Measurements from ENCODE around the gene ADCY6.
"Not testable (repeated sequence)": the region's sequence is repeated elsewhere in the genome, so short reads cannot be mapped to it uniquely, and the experiment has no call there.

Gene ADCY6

DNA sequence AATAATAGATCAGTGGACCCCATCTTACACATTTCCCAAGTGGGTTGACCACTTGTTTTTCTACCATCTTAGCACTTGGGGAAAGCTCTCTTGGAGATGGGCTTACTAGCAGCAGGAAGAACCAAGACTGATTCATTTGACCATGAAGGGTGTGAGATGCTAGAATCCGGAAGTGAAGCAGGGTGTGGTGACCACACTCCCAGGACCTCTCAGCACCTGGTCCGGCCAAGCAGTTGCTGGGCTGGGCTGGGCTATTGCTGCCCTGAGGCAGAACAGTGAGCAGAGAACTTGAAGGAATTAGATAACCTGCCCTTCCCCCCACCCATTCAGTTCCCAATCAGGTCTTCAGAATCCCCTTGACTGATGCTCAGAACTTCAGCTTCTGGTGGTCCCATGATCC, 24.4 kb downstream of the ADCY6 start:
- DNase-seq (ENCODE audit: extremely low read depth in 1 of 2, low read depth in 1 of 2): no peak

DNA sequence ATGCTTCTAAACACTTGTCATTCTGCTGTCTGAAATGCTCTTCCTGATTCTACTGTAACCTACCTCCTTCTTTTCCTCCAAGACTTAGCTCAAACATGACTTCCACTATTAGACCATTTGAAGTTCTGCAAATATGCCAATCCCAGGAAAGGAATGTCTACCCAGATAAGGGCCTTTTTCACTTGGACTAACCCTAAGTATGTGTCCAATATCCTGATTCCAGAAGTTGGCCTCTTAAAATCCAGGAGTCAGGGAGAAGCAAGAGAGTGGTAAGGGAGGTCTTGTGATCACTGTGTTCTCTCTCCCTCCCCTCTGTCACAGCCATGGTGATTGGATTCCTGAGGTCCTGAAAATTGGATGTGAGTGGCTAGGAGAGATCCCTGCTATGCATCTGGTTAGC, 30.2 kb downstream of the ADCY6 start:
- no peak for DNase-seq (ENCODE audit: extremely low read depth in 1 of 2, low read depth in 1 of 2)

DNA sequence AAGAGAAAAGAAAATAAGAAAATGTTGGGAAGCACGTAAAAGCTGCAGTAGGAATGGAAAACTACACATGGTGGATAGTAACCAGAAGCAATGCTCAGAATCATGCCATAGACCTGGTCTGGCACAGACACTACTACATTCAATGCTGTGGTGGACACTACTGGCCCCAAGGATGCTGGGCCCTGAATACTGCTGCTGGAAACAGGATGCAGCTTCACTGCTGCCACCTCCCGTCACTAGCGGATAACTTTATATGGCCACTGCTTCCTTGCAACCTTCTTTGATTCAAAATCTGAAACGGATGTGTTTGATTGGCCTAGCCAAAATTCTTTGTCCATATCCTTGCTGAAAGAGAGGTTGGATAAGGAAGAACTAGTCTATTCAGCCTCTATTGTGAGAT, 30.7 kb downstream of the ADCY6 start:
- DNase-seq (ENCODE audit: extremely low read depth in 1 of 2, low read depth in 1 of 2): no peak

DNA sequence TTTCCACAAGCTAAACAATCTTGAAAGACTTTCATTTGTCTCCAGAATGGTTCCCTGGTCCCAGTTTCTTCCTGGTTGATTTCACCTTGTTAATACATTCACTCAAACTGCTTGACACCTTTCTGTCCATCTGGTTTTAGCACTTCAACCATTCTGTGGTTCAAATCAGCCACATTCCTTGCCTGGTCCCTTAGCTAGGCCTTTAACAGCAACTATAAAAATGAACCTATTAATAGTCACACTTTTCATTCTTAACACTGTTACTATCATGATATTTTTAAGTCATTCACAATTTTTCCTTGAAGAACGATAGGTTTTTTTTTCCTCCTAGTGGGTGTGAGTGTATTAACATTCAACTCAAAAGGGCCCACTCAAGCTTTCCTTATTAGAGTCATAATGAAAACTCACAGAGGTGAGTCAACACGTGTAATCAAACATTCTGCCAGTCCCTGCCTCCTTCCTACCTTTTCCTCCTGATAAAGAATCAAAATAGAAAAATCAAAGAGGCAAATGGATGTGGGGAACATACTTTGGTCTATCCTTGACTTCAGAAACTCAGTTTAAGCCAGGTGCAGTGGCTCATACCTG, 38.0 kb downstream of the ADCY6 start:
- no peak for DNase-seq (ENCODE audit: extremely low read depth in 1 of 2, low read depth in 1 of 2)

DNA sequence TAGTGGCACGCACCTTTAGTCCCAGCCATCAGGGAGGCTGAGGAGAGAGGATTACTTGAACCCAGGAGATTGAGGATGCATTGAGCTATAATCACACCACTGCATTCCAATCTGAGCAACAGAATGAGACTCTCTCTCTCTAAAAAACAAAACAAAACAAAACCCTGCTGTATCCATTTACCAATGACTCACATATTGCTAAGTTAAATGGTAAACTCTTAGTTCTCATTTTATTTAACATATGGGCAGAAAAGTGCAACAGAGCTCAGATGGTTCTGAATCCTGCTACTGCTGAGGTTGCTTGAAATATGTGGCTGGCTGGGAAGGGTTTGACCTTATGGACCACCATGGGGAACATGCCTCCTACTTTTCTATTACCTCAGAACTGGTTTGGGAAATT, 38.7 kb downstream of the ADCY6 start:
- DNase-seq (ENCODE audit: extremely low read depth in 1 of 2, low read depth in 1 of 2): no peak

DNA sequence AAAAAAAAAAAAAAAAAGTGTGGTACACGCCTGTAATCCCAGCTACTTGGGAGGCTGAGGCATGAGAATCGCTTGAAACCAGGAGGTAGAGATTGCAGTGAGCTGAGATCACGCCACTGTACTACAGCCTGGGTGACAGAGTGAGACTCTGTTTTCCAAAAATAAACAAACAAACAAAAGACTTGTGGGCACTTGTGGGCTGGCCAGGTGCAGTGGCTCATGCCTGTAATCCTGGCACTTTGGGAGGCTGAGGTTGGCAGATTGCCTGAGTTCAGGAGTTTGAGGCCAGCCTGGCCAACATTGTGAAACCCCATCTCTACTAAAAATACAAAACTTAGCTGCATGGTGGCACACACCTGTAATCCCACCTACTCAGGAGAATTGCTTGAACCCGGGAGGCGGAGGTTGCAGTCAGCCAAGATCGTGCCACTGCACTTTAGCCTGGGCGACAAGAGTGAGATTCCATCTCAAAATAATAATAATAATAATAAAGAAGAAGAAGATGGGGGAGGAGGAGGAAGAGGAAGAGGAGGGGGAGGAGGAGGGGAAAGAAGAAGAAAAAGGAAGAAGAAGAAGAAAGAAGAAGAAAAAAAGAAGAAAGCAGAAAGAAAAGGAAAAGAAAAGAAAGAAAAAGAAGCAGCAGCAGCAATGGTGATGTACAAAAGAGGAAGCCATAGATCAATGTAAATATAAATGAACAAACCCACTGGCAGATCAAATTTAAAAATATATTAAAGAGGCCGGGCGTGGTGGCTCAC, 44.5 kb downstream of the ADCY6 start:
- no peak for DNase-seq (ENCODE audit: extremely low read depth in 1 of 2, low read depth in 1 of 2)

DNA sequence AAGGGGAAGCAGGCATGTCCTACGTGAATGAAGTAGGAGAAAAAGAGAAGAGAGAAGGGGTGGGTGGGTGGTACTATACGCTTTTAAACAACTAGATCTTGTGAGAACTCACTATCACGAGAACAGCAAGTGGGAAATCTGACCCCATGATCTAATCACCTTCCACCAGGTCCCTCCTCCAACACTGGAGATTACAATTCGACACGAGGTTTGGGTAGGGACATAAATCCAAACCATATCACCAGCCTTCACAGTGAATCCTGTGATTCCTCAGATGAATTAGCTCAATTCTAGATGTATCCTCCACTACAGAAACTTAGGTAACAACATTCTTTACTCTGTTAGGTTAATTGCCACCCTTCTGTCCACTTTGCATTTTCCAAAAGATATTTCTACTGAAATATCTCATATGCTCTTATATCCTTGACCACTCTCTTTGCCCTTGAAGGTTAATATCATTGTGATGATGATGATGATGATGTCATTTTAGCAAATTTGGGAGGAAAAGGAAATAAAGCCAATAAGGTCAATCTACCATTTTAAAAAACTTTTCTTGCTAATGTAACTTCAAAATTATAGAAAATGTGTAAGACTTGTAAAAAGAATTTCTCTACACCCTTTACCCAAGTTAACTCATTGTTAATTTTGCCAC, 49.1 kb downstream of the ADCY6 start:
- no peak for DNase-seq (ENCODE audit: extremely low read depth in 1 of 2, low read depth in 1 of 2)

DNA sequence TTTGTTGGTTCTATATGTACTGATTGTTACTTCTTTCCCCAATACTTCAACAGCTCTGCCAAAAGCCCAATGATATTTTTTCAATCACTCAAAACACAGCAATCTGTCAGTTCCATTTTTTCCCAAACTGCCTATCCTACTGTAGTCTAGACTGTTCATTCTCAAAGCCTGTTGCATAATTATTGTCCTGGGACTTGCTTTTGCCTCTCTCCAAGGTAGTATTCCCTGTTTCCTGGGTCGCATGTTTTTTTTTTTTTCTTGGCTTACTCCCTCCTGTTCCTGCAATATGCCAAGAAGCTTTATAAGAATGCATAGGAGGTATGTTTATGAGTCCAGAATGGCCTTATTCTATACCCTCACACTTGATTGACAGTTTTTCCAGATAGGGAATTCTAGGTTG, 52.4 kb downstream of the ADCY6 start:
- no peak for DNase-seq (ENCODE audit: extremely low read depth in 1 of 2, low read depth in 1 of 2)

DNA sequence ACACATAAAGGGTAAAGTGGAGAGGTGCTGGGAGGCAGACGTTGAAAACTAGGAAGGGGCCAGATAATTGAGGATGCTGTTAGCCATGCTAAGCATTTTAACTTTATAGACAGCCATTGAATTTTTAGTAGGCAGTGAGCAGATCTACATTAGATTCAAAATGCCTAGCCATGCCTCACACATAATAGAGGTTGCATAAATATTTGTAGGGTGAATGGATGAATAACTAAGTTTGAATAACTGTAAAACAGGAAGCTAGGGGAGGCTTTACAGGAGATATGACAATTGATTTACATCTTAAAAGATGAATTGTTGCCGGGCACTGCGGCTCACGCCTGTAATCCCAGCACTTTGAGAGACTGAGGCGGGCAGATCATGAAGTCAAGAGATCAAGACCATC, 60.1 kb downstream of the ADCY6 start:
- DNase-seq (ENCODE audit: extremely low read depth in 1 of 2, low read depth in 1 of 2): no peak

DNA sequence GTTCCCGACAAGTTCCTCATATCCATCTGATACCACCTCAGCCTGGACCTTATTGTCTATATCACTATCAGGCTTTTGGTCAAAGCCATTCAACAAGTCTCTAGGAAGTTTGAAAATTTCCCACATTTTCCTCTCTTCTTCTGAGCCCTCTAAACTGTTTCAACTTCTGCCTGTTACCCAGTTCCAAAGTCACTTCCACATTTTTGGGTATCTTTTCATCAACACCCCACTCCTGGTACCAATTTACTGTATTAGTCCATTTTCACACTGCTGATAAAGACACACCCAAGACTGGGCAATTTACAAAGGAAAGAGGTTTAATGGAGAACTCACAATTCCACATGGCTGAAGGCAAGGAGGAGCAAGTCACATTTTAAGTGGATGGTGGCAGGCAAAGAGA, 68.2 kb downstream of the ADCY6 start:
- not testable (repeated sequence) for DNase-seq (ENCODE audit: extremely low read depth in 1 of 2, low read depth in 1 of 2)

DNA sequence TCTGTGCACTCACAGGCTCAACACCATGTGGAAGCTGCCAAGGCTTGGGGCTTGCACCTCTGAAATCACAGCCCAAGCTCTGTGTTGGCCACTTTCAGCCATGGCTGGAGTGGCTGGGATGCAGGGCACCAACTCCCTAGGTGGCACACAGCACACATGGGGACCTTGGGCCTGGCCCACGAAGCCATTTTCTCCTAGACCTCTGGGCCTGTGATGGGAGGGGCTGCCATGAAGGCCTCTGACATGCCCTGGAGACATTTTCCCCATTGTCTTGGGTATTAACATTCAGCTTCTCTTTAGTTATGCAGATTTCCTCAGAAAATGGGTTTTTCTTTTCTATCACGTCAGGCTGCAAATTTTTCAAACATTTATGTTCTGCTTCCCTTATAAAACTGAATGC, 68.7 kb downstream of the ADCY6 start:
- DNase-seq (ENCODE audit: extremely low read depth in 1 of 2, low read depth in 1 of 2): not testable (repeated sequence)

DNA sequence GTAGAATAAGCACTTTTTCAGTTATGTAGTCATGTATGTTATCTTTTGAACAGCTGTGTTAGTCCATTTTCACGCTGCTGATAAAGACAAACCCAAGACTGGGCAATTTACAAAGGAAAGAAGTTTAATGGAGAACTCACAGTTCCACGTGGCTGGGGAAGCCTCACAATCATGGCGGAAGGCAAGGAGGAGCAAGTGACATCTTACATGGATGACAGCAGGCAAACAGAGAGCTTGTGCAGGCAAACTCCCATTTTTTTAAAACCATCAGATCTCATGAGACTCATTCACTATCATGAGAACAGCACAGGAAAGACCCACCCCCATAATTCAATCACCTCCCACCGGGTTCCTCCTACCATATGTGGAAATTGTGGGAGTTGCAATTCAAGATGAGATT, 69.9 kb downstream of the ADCY6 start:
- not testable (repeated sequence) for DNase-seq (ENCODE audit: extremely low read depth in 1 of 2, low read depth in 1 of 2)

DNA sequence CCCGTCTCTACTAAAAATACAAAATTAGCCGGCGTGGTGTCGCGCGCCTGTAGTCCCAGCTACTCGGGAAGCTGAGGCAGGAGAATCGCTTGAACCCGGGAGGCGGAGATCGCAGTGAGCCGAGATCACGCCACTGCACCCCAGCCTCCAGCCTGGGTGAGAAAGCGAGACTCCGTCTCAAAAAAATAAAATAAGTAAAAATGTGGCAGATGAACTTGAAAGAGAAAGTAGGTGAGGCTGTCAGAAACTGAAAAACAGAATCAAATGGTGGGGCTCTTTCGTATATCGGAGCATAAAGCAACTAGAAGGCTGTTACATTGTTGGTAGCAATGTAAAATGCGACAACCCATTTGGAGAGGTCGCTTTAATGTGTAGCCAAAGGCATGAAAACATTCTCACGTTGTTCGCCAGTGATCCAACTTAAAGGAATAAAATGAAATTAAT, 71.6 kb downstream of the ADCY6 start:
- DNase-seq (ENCODE audit: extremely low read depth in 1 of 2, low read depth in 1 of 2): no peak

DNA sequence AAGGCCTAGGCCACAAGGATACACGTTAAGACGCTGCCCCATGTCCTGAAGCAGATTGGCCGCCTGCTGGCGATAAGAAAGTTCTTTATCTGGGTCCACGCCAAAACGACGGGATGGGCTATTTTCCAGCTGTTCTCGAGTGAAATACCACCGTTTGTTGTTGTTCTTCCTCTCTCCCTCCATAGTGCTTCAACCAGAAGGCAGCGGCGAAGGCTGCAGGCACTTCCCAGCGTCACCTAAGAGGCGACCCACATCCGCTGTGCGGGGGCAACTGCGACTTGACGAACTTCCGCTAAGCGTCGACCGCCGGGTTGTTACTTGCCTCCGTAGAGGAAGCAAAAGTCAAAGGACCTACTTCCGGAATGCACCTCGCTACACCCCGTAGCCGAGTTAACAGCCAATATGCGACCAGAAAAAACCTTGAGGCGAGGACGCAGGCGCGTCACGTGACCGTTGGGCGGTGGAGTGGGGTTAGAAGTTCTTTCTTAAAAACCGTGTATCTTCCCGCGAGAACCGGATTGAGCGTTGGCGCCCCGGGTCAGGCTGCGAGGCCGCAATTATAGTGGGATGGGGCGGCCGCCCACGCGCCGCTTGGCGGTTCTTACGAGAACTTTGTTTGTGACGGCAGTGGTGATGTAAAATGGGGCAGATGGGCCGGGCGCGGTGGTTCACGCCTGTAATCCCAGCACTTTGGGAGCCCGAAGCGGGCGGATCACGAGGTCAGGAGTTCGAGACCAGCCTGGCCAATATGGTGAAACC, 72.2 kb downstream of the ADCY6 start, which contains the start of gene CCNT1:
CCNT1 (minus strand) TSS at position 215 of the 759 bp plus-strand sequence; CDS start at position 183, 32 bp downstream.
- peak; percentile 95 to 97 for DNase-seq (ENCODE audit: extremely low read depth in 1 of 2, low read depth in 1 of 2)
